Neural cell (in vitro differentiated cells): Measurements from ENCODE around the gene SPAAR.

Experiments used
- EZH2 ChIP-seq: fragments of 200-600, 300-800 bp; shearing (Covaris generic), sonication (generic); IDR thresholded peaks from 2 replicates; pipeline ENCODE4 v1.6.1; 2014; ENCODE audit warnings: antibody characterized with exemption, low read length, borderline replicate concordance, mild to moderate bottlenecking; ENCODE audit not compliant: insufficient read depth, poor library complexity, severe bottlenecking
- REST ChIP-seq: IDR thresholded peaks from 2 replicates; pipeline ENCODE4 v1.6.1; 2012; ENCODE audit warnings: borderline replicate concordance
- TF ChIP-seq, protein P1 (sequence below): fragments of 450-650 bp; IDR thresholded peaks from 2 replicates; pipeline ENCODE4 v1.5.1; 2014; ENCODE audit warnings: antibody characterized with exemption, mild to moderate bottlenecking, moderate library complexity; ENCODE audit not compliant: poor library complexity, severe bottlenecking

GRCh38 chr9:35944173-35944572 lies 34.9 kb downstream of the SPAAR start:
- TF ChIP-seq EZH2 = no peak
- no peak for TF ChIP-seq REST
- TF ChIP-seq, protein P1, sequence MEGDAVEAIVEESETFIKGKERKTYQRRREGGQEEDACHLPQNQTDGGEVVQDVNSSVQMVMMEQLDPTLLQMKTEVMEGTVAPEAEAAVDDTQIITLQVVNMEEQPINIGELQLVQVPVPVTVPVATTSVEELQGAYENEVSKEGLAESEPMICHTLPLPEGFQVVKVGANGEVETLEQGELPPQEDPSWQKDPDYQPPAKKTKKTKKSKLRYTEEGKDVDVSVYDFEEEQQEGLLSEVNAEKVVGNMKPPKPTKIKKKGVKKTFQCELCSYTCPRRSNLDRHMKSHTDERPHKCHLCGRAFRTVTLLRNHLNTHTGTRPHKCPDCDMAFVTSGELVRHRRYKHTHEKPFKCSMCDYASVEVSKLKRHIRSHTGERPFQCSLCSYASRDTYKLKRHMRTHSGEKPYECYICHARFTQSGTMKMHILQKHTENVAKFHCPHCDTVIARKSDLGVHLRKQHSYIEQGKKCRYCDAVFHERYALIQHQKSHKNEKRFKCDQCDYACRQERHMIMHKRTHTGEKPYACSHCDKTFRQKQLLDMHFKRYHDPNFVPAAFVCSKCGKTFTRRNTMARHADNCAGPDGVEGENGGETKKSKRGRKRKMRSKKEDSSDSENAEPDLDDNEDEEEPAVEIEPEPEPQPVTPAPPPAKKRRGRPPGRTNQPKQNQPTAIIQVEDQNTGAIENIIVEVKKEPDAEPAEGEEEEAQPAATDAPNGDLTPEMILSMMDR = no peak
